DMS53 (cell line): Measurements from ENCODE around the gene ACP4.
"Not testable (repeated sequence)": the region's sequence is repeated elsewhere in the genome, so short reads cannot be mapped to it uniquely, and the experiment has no call there.

Experiments
- DNase-seq: peaks from one replicate; lab custom pipeline; 2025; lab: John Stamatoyannopoulos, UW

The ACP4 gene

DNA sequence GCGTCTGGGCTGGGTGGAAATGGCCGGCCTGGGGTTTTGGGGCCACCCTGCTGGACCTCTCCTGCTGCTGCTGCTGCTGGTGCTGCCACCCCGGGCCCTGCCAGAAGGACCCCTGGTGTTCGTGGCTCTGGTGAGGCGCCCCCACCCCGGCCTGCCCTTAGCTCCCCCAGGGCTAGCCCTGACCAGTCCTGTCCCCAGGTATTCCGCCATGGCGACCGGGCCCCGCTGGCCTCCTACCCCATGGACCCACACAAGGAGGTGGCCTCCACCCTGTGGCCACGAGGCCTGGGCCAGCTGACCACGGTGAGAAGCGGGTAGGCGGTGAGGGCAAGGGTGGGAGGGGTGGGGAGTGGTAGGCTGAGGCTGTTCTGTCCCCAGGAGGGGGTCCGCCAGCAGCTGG, at the start of gene ACP4:
TSS of gene ACP4 (plus strand) at position 20 of the 400 bp plus-strand sequence. CDS start at position 20, 0 bp downstream.
- no peak for DNase-seq

DNA sequence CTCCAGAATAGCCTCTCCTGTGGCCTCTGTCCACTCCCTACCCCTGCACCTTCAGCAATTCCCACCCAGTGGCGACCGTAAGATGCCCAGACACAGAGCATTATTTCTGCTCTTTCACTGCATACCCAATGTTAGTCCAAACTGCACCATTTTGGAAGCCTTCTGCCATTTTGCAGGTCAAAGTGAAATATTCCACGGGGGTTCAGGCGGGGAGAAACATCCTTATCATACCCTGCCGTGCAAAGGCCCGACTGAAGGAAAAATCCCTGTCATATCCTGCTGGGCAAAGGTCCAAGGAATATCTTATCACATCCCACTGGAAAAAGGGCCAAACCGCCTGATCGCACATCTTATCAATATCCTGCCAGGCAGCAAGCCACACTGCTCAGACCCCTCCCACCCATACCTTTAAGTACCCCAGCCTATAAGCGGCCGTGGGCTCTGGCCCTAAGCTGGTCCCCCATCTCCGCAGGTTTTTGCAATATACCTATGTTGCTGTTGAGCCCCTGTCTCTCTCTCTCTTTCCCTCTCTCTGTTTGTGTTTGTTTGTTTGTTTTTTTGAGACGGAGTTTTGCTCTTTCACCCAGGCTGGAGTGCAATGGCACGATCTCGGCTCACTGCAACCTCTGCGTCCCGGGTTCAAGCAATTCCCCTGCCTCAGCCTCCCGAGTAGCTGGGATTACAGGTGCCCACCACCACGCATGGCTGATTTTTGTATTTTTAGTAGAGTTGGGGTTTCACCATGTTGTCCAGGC, 48.9 kb upstream of the ACP4 start:
- no peak for DNase-seq

DNA sequence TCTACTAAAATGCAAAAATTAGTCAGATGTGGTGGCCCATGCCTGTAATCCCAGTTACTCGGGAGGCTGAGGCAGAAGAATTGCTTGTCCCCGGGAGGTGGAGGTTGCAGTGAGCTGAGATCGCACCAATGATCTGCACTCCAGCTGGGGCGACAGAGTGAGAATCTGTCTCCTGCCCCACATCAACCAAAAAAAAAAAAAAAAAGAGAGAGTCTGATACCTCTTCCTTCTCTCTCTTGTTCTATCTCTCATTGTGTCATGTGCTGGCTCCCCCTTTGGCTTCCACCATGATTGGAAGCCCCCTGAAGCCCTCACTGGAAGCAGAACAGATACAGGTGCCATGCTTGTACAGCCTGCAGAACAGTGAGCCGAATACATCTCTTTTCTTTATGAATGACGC, 46.7 kb upstream of the ACP4 start:
- DNase-seq: no peak

DNA sequence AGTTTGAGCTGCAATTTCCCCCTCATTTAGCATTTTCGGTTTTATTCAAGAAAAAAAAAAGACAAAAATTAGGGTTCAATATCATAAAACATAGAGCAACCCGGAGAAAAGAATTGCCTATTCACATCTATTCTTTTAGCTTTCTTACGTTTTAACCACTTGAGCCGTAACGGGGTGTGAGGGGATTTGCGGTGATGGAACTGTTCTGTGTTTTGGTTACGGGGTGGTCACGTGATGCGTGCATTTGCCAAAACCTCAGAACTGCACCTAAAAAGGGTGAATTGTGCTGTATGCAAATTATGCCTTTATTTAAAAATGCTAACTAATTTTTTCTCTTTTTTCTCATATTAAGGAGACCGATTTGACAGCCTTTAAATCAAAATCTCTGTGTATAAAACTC, 45.0 kb upstream of the ACP4 start:
- no peak for DNase-seq

GRCh38 chr19:50747141-50747540, 43.1 kb upstream of the ACP4 start:
- DNase-seq: not testable (repeated sequence)

DNA sequence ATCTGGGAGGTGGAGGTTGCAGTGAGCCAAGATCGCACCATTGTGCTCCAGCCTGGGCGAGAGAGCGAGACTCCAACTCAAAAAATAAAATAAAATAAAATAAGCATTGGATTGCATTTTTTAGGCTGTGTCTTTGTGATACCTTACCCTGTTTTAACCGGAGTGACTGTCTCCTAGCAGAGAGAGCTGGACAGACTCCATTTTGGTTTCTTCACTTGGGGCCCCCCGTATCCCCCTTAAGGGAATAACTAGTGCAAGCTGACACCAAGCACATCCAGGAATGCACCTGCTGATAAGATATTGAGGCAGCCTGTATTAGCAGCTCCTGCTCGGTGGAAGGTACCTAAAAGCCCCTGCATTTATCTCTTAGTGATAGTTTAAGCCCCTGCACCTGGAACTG, 40.7 kb upstream of the ACP4 start:
- DNase-seq: no peak

DNA sequence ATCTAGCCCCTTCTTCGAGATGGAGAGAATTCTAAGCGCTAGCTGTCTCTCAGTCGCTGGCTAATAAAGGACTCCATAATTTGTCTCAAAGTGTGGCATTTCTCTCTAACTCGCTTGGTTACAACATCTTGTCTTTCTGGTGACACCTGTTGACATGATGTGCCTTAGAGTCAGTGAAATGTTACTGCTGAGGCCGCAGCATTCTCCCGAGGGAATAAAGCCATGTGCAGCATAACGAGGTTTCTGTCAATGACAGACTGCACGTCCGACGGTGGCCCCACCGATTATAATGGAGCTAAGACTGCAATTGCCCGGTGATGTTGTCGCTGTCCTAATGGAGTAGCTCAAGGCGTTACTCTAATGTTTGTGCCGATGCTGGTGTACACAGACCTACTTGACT, 40.2 kb upstream of the ACP4 start:
- peak; percentile 20 for DNase-seq

- DNase-seq: no peak
These were observed 36.3 kb upstream of the ACP4 start for GRCh38 chr19:50753879-50754278.

DNA sequence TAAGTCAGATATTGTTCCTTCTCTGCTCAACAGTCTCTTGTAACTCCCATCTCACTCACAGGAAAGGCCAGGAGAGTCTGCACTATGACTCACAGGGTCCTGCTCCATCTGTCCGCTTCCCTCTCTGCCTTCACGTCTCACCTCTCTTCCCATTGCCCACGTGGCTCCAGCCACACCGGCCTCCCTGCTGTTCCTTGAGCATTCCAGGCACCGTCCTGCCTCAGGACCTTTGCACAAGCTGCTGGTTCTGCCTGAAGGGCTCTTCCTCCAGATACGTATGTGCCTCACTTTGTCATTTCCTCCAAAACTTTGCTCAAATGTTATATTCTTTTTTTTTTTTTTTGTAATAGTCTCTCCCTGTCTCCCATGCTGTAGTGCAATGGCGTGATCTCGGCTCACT, 34.0 kb upstream of the ACP4 start:
- not testable (repeated sequence) for DNase-seq

DNA sequence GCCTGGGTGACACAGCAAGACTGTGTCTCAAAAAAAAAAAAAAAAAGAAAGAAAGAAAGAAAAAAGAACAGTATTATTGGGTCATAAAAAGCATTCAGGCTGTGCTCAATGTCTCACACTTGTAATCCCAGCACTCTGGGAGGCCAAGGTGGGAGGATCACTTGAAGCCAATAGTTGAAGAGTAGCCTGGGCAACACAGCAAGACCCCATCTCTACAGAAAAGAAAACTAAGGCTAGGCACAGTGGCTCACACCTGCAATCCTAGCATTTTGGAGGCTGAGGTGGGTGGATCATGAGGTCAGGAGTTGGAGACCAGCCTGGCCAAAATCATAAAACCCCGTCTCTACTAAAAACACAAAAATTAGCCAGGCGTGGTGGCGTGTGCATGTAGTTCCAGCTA, 32.6 kb upstream of the ACP4 start:
- DNase-seq: not testable (repeated sequence)

- not testable (repeated sequence) for DNase-seq
These were observed 31.1 kb upstream of the ACP4 start for GRCh38 chr19:50759076-50759475.

- DNase-seq: peak; percentile 43
These were observed 30.3 kb upstream of the ACP4 start for GRCh38 chr19:50759886-50760285.

DNA sequence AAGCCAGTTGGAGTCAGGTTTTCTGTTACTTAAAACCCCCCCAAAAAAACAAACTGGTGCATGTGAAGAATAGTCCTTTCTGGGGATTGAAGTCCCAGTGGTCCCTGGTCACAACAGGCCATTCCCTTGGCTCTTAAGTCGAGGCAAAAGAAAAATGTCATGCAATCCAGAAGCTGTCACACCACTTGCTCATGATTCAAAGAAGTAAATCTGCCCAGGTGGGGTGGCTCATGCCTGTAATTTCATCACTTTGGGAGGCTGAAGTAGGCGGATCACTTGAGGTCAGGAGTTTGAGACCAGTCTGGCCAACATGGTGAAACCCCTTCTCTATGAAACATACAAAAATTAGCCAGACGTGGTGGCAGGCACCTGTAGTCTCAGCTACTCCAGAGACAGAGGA, 28.7 kb upstream of the ACP4 start:
- not testable (repeated sequence) for DNase-seq

DNA sequence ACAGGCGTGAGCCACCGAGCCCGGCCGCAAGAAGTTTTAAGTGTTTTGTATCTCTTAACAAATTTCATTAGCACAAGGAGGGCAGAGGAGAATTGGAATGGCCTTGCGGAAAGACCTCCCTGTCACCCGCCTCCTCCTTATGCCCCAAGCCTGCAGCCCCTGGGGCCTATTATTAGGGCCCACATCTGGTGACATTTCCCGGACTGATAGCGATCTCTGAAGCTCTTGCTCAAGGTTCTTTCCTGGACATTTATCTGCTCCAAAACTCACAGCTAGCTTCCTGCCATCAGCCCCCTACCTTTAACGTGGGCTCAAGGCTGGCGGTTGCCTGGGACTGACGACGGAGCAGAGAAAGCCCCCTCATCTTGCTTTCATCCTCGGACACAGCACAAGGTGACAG, 26.7 kb upstream of the ACP4 start:
- DNase-seq: not testable (repeated sequence)

DNA sequence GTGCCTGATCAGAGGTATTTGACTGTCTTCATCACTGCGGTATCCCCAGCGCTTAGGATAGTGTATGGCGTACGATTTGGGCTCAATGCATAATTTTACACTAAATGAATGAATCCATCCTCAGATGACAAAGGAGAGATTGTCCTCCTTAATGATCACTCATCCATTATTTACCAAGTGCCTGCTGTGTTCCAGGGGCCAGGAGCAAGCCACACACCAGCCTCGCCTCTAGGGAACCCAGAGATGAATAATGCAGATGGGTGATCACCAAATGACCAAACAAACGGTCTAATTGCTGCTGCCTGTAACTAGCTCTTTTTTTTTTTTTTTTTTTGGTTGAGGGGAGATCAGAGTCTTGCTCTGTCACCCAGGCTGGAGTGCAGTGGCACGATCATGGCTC, 25.8 kb upstream of the ACP4 start:
- DNase-seq: no peak

DNA sequence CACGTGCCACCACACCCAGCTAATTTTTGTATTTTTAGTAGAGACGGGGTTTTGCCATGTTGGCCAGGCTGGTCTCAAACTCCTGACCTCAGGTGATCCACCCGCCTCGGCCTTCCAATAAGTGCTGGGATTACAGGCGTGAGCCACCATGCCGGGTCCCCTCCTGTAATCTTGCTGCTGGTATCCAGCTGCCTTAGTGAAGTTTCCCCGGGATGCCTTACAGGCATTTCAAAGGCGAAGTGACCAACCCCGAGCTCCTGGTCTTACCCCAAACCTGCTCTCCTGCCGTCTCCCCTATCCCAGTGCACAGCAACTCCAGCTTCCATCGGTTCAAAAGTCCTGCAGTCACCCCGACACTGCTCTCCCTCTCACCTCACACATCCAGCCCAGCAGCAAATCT, 23.5 kb upstream of the ACP4 start:
- not testable (repeated sequence) for DNase-seq

DNA sequence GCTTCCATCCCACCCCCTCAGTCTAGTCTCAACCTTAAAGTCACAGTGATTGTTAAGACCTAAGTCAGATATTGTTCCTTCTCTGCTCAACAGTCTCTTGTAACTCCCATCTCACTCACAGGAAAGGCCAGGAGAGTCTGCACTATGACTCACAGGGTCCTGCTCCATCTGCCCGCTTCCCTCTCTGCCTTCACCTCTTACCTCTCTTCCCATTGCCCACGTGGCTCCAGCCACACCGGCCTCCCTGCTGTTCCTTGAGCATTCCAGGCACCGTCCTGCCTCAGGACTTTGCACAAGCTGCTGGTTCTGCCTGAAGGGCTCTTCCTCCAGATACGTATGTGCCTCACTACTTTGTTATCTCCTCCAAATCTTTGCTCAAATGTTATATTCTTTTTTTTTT, 23.0 kb upstream of the ACP4 start:
- DNase-seq: not testable (repeated sequence)

GRCh38 chr19:50768277-50768676, 21.9 kb upstream of the ACP4 start:
- no peak for DNase-seq

DNA sequence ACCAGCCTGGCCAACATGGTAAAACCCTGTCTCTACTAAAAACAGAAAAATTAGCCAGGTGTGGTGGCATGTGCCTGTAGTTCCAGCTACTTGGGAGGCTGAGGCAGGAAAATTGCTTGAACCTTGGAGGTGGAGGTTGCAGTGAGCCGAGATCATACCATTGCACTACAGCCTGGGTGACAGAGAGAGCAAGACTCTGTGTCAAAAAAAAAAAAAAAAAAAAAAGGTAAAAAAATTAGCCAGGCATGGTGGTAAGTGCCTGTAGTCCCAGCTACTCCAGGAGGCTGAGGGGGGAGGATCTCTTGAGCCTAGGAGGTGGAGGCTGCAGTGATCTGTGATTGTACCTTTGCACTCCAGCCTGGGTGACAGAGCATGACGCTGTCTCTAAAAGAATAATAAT, 20.1 kb upstream of the ACP4 start, which contains the start of gene GPR32:
TSS of gene GPR32 (plus strand) at position 301 of the 400 bp plus-strand sequence. CDS start 137 bp downstream, outside the sequence.
- not testable (repeated sequence) for DNase-seq

- no peak for DNase-seq
These were observed 19.3 kb upstream of the ACP4 start for GRCh38 chr19:50770888-50771287.

GRCh38 chr19:50772476-50772875, 17.7 kb upstream of the ACP4 start:
- peak; percentile 21 for DNase-seq

- DNase-seq: not testable (repeated sequence)
These were observed 17.3 kb upstream of the ACP4 start for GRCh38 chr19:50772912-50773311.

DNA sequence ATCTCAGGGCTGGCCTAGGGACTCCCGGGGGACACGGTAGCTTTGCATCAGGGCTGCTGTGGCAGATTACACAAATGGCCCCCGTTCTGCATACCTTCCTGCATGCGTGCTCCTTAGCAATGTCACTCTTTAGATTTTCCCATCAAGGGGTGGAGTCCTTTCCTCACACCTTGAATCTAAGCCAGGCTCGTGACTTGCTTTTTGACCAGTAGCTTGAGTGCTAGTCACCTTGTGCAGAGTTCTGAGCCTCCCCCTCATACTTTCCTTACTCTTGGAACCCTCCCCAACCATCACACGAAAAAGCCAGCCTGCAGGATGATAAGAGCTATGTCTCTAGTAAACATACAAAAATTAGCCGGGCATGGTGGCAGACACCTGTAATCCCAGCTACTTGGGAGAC, 16.8 kb upstream of the ACP4 start:
- DNase-seq: not testable (repeated sequence)

- DNase-seq: no peak
These were observed 14.1 kb upstream of the ACP4 start for GRCh38 chr19:50776131-50776530.
